GM12878 (cell line): ENCODE data around the gene KRT28.

Experiments used
- CBX5 ChIP-seq: sonication (generic); IDR thresholded peaks from 2 replicates; pipeline ENCODE4 v1.6.1; 2016; ENCODE audit warnings: low read depth, moderate library complexity, mild to moderate bottlenecking, inconsistent platforms
- CREM ChIP-seq: IDR thresholded peaks from 2 replicates; pipeline ENCODE4 v1.6.1; 2014; ENCODE audit warnings: antibody characterized with exemption, low read depth
- CTCF ChIP-seq, 3 experiments: IDR thresholded peaks in 2 of 3; conservative IDR thresholded peaks in 1 of 3; 2 replicates each; pipeline ENCODE4 v1.5.1; 2011; ENCODE audit warnings: low read depth in 3 of 3, low read length in 3 of 3, mild to moderate bottlenecking in 3 of 3, control low read depth in 2 of 3, moderate library complexity in 2 of 3, inconsistent platforms in 1 of 3, mixed read lengths in 1 of 3; ENCODE audit not compliant: control insufficient read depth in 2 of 3, insufficient read depth in 1 of 3; ENCODE audit errors: extremely low read depth in 1 of 3
- EED ChIP-seq: sonication (generic); IDR thresholded peaks from 2 replicates; pipeline ENCODE4 v1.6.1; 2016; ENCODE audit warnings: antibody characterized with exemption, low read depth
- GABPA ChIP-seq: IDR thresholded peaks from 2 replicates; pipeline ENCODE4 v1.6.1; 2014; ENCODE audit warnings: antibody characterized with exemption, low read depth, mild to moderate bottlenecking, inconsistent platforms
- HDAC6 ChIP-seq: fragments of 200-600 bp; sonication (generic); IDR thresholded peaks from one replicate; pipeline ENCODE4 v1.8.0; 2017; ENCODE audit warnings: antibody characterized with exemption; ENCODE audit not compliant: unreplicated experiment
- MAX ChIP-seq: IDR thresholded peaks from 2 replicates; pipeline ENCODE4 v1.6.1; 2012; ENCODE audit warnings: low read depth, low read length, improper control_type of control experiment
- SMC3 ChIP-seq: IDR thresholded peaks from 2 replicates; pipeline ENCODE4 v1.6.1; 2011; ENCODE audit warnings: low read length, improper control_type of control experiment, borderline replicate concordance
- TCF12 ChIP-seq: IDR thresholded peaks from 2 replicates; pipeline ENCODE4 v1.6.1; 2011; ENCODE audit warnings: low read depth, mild to moderate bottlenecking, low read length

- TF ChIP-seq CTCF (IDR thresholded peaks at IDR 0.05 in 2 of 3, conservative IDR thresholded peaks at IDR 0.05 in 1 of 3; ENCODE audit: control insufficient read depth in 2 of 3, extremely low read depth in 1 of 3, insufficient read depth in 1 of 3, low read depth in 3 of 3, low read length in 3 of 3) (no peak), HDAC6 (no peak), CREM (no peak), MAX (no peak), CBX5 (no peak), SMC3 (no peak), TCF12 (no peak), EED (no peak), GABPA (no peak)
Measured at GRCh38 chr17:40809721-40810421, 10.1 kb upstream of the KRT28 start.
